GM12878 (cell line): Measurements from ENCODE around the gene FGF14.

ENCODE experiments used
- CTCF ChIP-seq, 3 experiments: IDR thresholded peaks in 2 of 3; conservative IDR thresholded peaks in 1 of 3; 2 replicates each; pipeline ENCODE4 v1.5.1; 2011; ENCODE audit warnings: low read depth in 3 of 3, low read length in 3 of 3, mild to moderate bottlenecking in 3 of 3, control low read depth in 2 of 3, moderate library complexity in 2 of 3, inconsistent platforms in 1 of 3, mixed read lengths in 1 of 3; ENCODE audit not compliant: control insufficient read depth in 2 of 3, insufficient read depth in 1 of 3; ENCODE audit errors: extremely low read depth in 1 of 3
- RFX5 ChIP-seq: IDR thresholded peaks from 2 replicates; pipeline ENCODE4 v1.6.1; 2011; ENCODE audit warnings: low read depth, low read length, improper control_type of control experiment

- TF ChIP-seq CTCF (IDR thresholded peaks at IDR 0.05 in 2 of 3, conservative IDR thresholded peaks at IDR 0.05 in 1 of 3; ENCODE audit: control insufficient read depth in 2 of 3, extremely low read depth in 1 of 3, insufficient read depth in 1 of 3, low read depth in 3 of 3, low read length in 3 of 3) (no peak), RFX5 (no peak)
Measured at GRCh38 chr13:102333320-102334198, 68.3 kb downstream of the FGF14 start.
